Non-pigmented ciliary epithelial cell (primary cell): ENCODE results near the gene KCNJ6.
"Not testable (repeated sequence)": the region's sequence is repeated elsewhere in the genome, so short reads cannot be mapped to it uniquely, and the experiment has no call there.

Source experiments
- DNase-seq: peaks from one replicate; pipeline ENCODE4 v3.0.0-alpha.2; 2010; ENCODE audit warnings: low read depth

KCNJ6 gene

DNA sequence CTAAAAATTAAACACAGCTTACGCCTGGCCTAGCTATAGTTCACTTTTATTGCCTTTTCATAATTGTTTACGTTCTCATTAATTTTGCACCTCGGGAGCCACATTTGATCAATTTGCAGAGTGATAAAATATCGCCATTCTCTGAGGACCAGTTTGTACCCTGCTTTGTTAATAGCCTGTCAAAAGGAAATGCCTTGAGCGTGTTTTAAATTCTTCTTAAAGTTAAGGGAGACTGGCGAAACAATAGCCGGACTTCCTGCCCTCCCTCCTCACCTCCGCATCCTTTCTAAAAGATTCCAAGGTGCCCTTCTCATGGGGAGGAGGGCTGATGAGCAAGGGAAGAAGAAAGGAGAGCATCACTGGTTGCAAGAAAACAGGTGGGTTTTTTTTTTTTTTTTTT lies 271.6 kb downstream of the KCNJ6 start:
- DNase-seq, result no peak

DNA sequence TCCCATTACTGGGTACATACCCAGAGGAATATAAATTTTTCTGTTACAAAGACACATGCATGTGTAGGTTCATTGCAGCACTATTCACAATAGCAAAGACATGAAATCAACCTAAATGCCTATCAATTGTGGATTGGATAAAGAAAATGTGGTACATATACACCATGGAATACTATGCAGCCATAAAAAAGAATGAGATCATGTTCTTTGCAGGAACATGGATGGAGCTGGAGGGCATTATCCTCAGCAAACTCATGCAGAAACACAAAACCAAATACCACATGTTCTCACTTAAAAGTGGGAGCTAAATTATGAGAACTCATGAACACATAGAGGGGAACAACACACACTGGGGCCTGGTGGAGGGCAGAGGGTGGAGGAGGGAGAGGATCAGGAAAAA lies 272.4 kb downstream of the KCNJ6 start:
- DNase-seq, result not testable (repeated sequence)

DNA sequence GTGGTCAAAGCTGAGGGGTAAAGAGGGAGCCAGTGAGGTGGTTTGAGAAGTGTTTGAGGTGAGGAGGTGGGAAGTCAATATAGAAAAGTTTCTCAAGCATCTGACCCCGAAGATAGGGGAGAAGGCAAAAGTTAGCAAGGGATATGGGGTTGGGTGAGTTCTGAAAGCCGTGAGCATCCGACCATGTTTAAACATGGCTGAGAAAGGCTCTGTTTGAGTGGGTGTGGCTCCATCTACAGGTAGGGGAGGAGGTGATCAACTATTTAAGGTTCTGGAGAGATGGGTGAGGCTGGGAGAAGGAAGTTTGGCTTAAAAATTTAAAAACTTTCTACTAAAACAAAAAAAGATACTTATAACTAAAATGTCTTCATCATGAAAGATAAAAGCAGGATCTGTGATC lies 273.8 kb downstream of the KCNJ6 start:
- DNase-seq, result no peak

DNA sequence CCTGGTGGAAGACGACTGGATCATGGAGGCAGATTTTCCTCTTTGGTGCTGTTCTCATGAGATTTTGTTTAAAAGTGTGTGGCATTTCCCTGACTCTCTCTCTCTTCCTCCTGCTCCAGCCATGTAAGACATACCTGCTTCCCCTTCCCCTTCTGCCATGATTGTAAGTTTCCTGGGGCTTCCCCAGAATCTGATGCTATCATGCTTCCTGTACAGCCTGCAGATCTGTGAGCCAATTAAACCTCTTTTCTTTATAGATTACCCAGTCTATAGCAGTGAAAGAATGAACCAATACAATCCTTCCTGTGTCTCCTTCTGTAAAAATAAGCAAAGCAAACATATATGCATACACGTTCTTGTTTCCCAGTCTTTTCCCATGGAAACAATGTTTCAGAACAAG lies 276.5 kb downstream of the KCNJ6 start:
- no peak for DNase-seq

DNA sequence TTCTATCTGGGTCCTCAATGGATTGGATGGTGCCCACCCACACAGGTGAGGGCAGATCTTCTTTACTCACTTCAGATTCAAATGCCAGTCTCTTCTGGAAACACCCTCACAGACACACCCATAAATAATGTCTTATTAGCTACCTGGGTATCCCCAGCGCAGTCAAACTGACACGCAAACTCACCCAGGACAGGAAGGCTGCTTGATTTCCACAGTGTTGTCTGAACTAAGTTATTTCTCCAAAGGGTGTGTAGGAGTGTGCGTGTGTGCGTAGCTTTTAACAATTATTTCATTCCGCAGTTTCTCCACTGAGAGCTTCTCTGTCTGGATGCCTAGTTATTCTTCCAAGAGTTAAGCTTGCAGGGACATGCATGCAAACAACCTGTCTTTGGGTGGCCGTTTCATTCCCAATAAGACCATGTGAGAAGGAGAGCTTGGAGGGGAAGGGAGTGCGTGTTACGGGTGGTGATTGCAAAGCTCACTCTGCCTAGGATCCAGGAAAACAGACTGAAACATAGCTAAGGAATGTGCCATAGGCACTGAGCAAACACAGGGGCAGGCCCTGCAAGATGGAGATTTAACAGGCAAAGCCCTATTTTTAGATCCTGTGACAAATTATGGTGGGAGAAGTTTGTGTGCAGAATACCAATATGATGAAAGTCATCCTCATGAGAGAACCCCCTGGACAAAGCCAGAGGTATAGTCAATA lies 280.0 kb downstream of the KCNJ6 start:
- DNase-seq, result peak; percentile 42

DNA sequence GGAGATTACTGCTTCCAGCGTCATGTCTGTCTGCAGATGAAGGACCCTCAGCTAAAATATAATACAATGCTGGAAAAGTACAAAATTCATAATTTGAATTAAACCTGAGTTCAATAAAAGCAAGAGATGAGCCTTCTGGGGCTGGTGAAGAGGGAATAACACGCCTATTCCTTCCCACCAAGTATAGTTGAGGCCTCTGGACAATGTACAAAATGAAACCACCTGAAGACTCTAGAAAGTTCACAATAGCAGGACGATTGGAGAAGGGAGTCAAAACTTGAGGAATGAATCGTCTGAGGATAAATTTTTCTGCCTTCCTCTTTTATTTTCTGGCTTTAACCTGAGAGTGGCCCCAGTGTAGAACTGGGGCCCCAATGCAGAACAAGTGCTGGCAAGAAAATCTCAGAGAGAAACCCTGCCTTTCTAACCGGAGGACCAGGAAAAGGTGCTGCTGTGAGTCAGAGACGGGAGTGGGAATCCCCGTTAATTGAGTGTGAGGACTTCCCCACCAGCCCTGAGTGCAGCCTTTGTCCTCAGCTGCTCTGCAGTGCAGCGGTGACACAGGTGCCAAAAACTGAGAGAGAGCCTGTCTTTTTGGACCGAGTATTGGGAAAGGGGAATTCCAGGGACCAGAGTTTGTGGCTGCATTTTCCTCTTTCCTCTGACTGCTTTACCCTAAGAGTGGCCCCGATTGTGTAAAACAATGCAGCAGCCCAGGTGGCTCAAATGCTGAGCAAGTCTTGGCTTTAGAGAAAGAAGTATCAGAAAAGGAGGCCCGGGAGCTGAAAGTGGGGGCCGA lies 284.7 kb downstream of the KCNJ6 start:
- DNase-seq, result no peak

DNA sequence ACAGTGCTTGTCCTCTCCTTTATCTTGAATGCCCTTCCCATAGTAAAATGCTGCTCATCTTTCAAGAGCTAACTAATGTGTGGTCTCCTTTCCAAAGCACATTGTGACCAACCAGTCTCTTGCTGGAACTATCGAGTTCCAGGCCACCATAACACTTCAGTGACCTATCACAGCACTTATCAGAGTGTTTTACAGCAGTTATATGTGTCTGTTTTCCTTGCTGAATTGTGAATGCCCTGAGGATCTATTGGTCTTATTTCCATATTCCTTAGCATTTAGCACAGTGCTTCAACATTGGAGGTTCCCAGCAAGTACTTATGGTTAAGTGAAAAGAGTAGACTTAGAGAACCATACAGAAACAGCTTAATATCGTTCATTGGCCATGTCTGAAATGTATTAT lies 285.4 kb downstream of the KCNJ6 start:
- DNase-seq, result no peak

DNA sequence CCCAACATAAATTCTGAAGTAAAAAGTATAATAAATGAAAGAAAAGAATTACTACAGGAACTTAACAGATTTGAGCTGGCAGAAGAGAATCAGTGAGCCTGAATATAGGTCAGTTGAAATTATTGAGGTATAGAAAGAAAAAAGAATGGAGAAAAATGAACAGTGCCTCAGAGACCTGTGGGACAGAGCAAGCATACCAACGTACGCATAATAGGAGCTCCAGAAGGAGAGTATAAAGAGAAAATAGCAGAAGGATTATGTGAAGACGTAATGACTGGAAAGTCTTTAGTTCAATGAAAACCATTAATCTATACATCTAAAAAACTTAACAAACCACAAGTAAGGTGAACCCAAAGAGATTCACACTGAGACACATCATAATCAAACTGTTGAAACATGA lies 287.9 kb downstream of the KCNJ6 start:
- DNase-seq, result no peak

DNA sequence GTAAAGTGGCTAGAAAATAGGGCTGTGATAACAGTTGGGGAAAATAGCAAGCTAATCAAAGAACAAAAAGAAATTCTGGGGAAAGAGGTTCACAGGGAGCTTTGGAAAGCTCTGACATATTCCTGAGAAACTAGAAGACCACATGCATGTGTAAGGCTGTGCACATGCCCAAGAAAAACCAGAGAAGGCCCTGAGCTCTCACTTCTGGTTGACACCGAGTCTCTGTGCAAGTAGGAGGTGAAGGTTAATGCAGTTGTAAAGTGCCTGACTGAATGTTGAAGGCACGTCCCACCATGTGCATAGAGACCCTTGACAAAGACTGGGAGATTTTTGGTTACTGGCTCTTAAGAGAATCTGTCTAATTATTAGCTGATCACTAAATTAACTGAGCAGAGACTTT lies 288.7 kb downstream of the KCNJ6 start:
- no peak for DNase-seq

DNA sequence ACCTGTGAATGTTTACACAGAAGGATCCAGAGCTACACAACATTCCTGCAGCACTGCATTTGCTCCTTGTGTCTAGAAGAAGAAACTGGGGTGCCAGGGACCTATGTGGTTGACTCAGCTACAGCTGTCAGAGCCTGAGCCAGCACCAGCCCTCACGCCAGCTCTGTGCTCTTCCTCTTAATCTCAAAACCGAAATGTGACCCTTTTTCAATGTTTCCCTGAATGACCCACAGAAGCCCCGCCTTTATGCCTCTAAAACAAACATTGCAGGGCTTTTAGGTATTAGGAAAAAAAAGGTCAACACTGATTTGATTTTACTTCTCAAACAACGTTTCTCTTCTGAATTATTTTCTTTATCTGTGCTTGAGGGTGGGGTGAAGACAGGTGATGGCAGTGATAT lies 289.2 kb downstream of the KCNJ6 start:
- no peak for DNase-seq

DNA sequence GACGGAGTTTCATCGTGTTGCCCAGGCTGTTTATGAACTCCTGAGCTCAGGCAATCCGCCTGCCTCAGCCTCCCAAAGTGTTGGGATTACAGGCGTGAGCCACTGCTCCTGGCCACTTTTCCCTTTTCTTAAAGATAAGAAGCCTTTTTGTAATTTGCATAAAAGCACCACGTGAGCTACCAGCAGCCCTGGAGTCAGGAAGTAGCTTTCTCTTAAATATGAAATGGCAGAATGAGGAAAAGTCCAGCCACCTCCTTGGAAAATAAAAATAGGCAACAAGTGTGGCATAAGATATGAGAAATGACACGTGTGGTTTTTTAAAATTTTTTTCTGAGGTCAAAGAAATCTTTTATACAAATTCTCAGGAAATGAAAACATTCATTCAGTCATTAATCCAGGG lies 289.9 kb downstream of the KCNJ6 start:
- DNase-seq, result no peak

DNA sequence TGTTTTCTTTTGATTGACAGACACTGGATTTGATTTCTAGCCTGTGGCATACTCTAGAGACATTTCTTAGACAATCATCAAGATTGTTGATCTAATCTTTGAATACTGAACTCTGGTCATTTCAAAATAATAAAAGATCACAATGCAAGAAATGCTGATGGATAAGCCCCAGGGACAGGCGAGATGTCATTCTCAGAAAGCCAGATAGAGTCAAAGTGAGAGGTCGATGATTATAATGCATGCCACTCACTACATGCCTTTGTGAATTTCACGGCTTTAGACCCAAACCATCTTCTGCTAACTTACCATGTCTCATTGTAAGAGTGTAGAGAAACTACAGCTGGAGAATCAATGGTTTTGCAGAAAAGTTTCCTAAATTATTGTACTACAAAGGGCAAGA lies 292.6 kb downstream of the KCNJ6 start:
- no peak for DNase-seq

DNA sequence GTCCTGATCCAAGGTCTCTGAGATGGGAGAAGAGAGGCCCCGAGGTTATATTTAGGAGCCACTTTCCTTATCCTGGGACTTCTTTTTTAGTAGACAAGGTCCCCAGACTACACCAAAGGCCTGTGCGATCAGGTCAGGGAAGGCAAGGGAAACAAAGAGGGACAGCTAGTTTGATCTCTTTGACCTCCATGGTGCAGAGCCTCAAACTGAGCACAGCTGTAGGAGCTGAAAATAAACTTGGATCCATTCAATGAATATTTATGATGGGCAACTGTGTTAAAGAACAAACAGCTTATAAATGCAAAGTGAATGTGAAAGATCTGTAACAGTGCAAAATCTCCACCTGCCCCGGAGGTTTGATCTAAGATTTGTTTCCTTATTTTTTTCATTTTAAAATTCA lies 293.1 kb downstream of the KCNJ6 start:
- DNase-seq, result no peak

DNA sequence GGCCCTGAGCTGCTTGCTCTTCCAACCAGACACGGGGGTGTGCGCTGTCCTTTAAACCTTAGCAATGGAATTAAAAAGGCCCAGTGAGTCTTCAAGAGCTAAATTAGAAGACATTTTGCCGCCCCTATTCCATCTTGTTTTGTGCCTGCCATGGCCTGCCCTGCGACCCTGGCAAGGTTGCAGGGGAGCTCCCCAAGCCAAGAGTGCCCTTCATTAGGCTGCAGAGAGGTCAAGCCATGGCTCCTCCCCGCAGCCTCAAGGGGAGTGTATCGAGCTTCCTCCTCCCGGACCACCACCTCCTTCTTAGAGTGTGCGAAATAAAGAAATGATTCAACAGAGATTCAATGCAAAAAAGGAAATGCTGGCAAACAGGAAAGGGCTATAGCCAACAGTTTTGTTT lies 293.5 kb downstream of the KCNJ6 start:
- DNase-seq, result no peak

DNA sequence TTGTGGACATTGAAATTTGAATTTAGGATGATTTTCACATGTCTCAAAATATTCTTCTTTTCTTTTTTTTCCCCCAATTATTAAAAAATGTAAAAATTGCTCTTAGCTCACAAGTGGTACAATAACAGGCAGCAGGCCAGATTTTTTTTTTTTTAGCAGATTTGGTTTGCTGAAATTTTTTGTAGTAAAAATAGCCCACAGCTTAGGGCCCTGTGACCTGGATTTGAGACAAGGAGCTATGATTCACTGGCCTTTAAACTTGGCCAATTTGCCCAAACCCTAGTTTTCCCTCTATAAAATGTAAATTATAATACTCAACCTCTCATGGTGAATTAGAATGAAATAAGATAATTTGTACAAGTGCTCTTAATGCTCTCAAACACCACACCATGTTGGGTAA lies 295.9 kb downstream of the KCNJ6 start:
- DNase-seq, result no peak

DNA sequence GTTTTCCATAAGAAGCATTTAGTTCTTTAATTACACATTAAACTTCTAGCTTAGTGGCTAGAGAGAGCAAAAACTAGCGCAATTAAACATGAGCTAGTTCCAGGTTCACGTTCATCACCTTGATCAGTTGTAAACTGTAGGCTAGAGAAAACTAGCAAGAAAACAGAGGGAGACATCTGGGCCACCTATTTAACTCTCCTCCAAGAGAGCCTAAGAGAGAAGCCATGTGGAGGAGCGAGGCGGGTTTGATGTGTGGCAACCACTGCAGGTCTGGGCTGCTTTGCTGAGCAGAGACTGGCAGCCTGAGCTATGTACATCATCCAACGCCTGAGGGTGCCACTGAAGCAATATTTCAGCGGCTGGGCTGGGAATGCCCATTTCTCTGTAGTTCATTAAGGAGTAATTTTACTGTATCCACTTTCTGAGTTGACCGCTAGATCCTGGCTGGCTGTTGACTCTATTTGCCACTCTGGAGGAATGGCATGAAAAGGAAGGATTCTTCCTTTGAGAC lies 296.7 kb downstream of the KCNJ6 start:
- no peak for DNase-seq

DNA sequence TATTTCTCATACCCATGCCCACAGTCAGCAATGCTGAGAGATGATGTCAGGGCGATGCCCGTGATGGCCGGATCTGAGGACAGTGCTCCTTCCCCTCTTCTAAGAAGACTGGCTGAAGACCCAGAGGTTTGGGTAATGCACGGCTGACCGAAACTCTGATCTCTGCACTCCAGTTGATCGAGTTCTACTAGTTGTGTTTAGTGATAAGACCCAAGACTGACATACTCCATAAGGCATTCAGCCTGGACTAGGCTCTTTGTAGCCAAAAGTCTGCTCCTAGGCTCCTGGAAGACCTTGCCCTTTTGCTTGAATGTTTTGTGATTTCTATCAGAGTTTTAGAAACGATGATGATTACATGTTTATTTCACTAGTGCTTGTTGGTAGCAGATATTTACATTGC lies 298.2 kb downstream of the KCNJ6 start:
- DNase-seq, result no peak

DNA sequence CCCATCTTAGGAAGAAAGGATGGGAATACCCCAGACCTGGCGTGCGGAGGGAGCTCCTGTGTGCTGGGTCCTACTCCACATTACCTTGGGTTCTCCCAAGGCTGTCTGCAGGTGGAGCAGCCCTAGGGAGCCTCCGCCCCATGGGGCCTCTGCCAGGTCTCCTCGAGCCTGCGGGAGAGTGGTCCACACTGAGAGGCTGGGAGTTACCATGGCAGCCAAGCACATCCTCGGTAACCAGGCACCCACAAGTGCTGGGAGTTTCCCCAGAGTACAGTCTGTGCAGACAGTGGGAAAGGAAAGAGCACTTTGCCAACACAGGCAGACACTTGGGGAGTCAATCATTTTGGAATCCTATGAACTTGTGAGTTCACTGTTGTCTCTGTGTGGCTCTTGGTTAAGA lies 300.3 kb downstream of the KCNJ6 start:
- no peak for DNase-seq

DNA sequence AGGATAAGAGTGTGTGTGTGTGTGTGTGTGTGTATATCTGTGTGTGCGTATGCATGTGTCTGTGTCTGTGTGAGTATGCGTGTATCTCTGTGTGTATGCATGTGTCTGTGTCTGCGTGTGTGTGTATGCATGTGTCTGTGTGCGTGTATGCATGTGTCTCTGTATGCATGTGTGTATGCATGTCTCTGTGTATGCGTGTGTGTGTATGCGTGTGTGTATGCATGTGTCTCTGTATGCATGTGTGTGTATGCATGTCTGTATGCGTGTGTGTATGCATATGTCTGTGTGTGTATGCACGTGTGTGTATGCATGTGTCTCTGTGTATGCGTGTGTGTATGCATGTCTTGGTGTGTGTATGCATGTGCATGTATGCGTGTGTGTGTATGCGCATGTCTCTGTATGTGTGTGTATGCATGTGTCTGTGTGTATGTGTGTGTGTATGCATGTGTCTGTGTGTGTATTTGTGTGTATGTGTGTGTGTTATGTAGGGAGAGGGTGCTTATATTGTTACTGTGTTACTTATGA lies 301.8 kb downstream of the KCNJ6 start:
- DNase-seq, result no peak

DNA sequence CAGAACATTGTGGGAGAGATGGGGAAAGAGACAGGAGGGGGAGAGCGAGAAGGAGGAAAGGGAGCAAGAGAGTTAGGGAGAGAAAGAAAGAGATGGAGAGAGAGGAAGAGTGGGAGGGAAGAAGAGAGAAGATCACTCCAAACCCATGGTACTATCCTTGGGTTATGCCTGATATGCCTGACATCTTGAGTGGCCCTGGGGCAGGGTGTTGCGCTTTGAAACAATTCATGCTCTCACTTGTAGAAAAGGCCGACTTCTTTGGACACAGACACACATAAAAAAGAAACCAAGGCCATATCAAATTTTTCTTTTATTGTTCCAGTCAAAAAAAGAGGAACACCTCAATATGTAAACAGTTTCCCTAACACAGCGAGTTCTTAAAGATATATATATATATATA lies 309.2 kb downstream of the KCNJ6 start:
- no peak for DNase-seq

DNA sequence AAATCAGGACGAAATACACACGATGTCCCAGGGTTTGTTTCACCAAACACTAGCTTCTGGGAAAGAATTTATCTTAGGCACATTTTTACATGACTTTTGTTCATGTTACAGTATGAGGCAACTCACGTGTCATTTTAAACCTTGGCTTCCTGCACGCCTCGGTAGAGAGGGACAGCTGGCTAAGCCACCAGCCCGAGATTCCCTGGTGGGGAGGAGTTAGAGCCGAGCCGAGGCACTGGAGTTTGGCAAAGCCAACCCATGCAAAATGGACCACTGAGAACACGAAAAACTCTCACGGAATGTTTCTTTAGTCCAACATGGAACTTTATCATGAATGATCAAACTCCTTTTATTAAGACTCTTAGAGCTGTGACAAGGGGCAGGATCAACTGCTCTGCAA lies 309.7 kb downstream of the KCNJ6 start:
- no peak for DNase-seq

DNA sequence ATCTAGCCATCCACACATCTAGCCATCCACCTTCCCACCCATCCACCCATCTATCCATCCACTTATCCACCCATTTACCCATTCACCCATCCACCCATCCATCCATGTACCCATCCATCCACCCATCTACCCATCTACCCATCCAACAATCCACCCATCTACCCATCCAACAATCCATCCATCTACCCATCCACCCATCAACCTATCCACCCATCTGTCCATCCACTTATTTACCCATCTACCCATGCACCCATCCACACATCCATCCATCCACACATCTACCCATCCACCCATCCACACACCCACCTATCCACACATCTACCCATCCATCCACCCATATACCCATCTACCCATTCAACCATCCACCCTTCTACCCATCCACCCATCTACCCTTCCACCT lies 311.3 kb downstream of the KCNJ6 start:
- no peak for DNase-seq

DNA sequence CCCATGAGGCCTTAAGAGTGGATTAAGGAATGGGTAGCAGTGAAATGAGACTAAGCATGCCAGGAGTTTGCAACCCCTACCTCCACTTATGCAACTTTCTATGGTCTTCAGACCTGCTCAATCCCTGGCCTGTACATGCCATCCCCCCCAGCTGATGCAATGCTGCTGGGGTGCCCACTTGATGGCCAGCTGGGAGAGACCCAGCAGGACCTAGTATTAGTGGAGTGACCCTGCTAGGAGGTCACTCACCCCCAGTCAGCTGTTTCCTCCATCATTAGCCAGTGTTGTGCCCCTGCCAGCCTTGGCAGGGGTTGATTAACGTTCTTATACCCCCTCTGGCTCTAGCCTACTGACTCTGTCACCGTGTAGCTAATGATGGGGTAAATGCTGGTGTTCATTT lies 313.1 kb downstream of the KCNJ6 start:
- DNase-seq, result no peak
